Right lobe of liver (tissue), 4 donors: Measurements from ENCODE around the gene ADIPOR2.

Experiments
- CTCF ChIP-seq, 4 donors: fragments of 200-600 bp in 3 of 4; fragments of 450-650 bp in 1 of 4; IDR thresholded peaks; one replicate each; pipeline versions ENCODE4 v1.5.1 to v1.8.0; 2016 to 2022; ENCODE audit warnings: antibody characterized with exemption in 4 of 4, mild to moderate bottlenecking in 2 of 4
- POLR2A ChIP-seq: fragments of 450-650 bp; IDR thresholded peaks from one replicate; pipeline ENCODE4 v1.6.1; 2017; ENCODE audit warnings: antibody characterized with exemption, mild to moderate bottlenecking
- donor health status: DM: no; HTN: no; CAD: no.
- donor health status: DM: no; HTN: no; CAD: no.
- donor health status: DM: no; HTN: yes; CAD: no.

- TF ChIP-seq CTCF (IDR thresholded peaks at IDR 0.05), result no peak
- TF ChIP-seq POLR2A, result no peak
Measured at GRCh38 chr12:1707051-1707450, 16.2 kb downstream of the ADIPOR2 start.
